ENCODE results near the gene ANO8.

The ANO8 gene, protein sequence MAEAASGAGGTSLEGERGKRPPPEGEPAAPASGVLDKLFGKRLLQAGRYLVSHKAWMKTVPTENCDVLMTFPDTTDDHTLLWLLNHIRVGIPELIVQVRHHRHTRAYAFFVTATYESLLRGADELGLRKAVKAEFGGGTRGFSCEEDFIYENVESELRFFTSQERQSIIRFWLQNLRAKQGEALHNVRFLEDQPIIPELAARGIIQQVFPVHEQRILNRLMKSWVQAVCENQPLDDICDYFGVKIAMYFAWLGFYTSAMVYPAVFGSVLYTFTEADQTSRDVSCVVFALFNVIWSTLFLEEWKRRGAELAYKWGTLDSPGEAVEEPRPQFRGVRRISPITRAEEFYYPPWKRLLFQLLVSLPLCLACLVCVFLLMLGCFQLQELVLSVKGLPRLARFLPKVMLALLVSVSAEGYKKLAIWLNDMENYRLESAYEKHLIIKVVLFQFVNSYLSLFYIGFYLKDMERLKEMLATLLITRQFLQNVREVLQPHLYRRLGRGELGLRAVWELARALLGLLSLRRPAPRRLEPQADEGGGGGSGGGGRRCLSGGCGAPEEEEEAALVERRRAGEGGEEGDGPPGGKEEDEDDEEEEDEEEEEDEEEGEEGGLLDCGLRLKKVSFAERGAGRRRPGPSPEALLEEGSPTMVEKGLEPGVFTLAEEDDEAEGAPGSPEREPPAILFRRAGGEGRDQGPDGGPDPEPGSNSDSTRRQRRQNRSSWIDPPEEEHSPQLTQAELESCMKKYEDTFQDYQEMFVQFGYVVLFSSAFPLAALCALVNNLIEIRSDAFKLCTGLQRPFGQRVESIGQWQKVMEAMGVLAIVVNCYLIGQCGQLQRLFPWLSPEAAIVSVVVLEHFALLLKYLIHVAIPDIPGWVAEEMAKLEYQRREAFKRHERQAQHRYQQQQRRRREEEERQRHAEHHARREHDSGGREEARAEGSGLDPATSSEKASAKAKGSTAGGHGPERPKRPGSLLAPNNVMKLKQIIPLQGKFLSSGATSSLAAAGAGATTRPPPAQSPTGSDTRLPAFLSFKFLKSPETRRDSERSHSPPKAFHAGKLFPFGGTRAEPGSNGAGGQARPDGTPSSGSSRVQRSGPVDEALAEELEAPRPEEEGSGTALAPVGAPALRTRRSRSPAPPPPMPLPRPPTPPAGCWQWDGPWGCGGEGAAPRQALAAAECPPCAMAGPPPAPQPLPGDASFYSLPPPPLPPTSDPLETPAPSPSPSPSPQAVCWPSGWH

GRCh38 chr19:17334414-17335409 lies at the start of gene ANO8:
TSS of gene ANO8 (minus strand) at chr19:17334855. CDS start at chr19:17334670, 185 bp downstream.
- no peak for TF ChIP-seq CTCF (IDR thresholded peaks at IDR 0.05; ENCODE audit: borderline replicate concordance, insufficient read depth, low read depth, low read length)

DNA sequence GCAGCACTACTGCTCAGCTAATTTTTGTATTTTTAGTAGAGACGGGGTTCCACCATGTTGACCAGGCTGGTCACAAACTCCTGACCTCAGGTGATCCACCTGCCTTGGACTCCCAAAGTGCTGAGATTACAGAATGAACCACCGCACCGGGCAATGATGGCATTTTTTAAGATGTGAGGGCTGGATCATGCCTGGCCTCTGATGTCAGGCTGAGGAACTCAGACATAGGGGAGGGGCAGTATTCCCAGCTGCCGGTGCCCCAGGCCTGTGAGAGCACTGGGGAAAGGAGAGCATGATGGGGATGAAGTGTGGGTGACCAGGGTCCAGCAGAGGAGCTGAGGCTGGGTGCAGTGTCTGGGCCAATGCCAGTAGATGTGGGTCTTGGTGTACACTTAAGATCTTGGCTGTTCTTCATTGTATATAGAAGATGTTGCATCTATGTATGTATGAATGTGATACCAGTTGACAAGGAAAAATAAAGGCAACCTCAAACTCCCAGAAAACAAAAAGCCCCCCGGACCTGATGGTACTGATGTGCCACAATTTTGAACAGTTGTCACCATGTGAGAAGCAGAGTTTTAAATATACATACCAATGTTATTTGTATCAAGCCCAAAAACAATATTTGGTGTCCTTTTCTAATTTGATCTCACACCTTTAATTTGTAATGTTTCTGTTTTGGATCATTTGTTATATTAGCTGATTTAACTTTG lies 45.9 kb upstream of the ANO8 start:
- no peak for TF ChIP-seq CTCF (IDR thresholded peaks at IDR 0.05; ENCODE audit: borderline replicate concordance, insufficient read depth, low read depth, low read length)
- no peak overlapping the region for H3K4me3 ChIP-seq (ENCODE audit: low read depth, low read length)

More at GRCh38 chr19:17334414-17335409, at the start of gene ANO8:
- H3K4me3 ChIP-seq (ENCODE audit: low read depth, low read length) = peak within 1 kb of the TSS; percentile 80

DNA sequence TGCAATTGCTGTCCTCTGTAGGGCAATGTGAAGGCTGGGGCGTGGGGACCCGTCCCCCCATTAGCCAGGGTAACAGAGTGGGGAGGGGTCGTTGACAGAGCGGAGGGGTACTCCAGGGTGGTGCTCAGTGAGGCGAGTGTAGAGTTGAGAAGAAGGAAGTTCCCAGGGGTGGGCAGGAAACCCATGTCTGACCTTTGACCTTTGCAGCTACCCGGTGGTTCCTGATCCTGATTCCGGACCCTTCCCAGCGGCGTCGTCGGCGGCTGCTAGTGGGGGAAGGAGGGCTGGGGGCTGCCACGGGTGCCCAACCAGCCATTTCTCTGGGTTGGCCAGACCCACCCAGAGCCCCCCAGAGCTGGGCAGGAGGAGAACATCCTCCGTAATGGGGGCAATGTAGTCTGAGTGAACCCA lies 44.6 kb upstream of the ANO8 start:
- no peak for TF ChIP-seq CTCF (IDR thresholded peaks at IDR 0.05; ENCODE audit: borderline replicate concordance, insufficient read depth, low read depth, low read length)
- H3K4me3 ChIP-seq (ENCODE audit: low read depth, low read length) = no peak overlapping the region

DNA sequence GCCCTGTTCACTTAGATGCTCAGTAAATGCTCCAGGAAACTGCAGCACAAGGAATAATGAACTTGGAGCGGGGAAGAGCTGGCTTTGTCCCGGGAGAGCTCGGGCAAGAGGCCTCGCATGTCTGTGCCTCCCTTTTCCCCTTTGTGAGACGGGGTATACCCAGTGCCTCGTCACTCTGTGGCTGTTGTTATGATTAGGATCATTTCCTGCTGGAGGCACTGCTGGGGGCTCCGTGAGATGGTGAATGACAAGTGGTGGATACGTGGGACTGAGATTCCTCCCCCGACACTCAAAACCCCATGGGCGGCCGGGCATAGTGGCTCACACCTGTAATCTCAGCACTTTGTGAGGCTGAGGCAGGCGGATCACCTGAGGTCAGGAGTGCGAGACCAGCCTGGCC lies 43.6 kb upstream of the ANO8 start:
- TF ChIP-seq CTCF (IDR thresholded peaks at IDR 0.05; ENCODE audit: borderline replicate concordance, insufficient read depth, low read depth, low read length) = no peak
- no peak overlapping the region for H3K4me3 ChIP-seq (ENCODE audit: low read depth, low read length)

DNA sequence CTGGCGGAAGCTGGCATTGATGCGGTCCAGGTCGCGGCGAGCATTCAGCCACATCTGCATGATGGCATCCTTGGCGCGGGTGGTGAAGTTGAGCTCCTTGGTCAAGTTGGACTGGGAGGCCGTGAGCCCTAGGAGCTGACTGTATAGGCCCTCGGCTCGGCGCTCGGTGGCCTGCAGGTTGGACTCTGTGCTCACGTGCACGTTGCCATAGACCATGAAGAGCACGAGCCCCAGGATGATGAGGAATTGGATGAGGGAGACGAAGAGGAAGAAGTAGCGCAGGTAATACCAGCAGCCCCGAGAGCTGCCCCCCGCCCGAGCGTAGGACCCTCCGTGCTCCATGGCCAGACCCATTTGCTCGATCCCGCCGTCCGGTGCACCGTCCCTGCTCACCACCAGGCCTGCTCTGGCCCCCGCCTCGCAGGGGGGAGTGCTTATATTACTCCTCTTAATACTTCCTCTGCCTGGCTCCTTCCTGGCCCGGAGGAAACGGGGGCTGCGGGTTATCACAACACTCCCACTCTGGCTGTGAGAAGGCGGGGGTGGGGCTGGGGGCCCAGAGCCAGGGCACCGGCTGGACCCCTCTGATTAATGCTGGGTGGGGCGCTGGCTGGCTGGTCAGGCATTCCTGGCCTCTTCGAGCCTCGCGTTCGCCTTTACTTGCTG lies 42.4 kb upstream of the ANO8 start, which contains the start of gene PLVAP:
PLVAP (minus strand) TSS at position 408 of the 666 bp plus-strand sequence; CDS start at position 354, 54 bp downstream.
- H3K4me3 ChIP-seq (ENCODE audit: low read depth, low read length) = no peak within 1 kb of the TSS
- no peak for TF ChIP-seq CTCF (IDR thresholded peaks at IDR 0.05; ENCODE audit: borderline replicate concordance, insufficient read depth, low read depth, low read length)

Measured in GM12875 (cell line).